ENCODE data around the gene DCAF10.

DNA sequence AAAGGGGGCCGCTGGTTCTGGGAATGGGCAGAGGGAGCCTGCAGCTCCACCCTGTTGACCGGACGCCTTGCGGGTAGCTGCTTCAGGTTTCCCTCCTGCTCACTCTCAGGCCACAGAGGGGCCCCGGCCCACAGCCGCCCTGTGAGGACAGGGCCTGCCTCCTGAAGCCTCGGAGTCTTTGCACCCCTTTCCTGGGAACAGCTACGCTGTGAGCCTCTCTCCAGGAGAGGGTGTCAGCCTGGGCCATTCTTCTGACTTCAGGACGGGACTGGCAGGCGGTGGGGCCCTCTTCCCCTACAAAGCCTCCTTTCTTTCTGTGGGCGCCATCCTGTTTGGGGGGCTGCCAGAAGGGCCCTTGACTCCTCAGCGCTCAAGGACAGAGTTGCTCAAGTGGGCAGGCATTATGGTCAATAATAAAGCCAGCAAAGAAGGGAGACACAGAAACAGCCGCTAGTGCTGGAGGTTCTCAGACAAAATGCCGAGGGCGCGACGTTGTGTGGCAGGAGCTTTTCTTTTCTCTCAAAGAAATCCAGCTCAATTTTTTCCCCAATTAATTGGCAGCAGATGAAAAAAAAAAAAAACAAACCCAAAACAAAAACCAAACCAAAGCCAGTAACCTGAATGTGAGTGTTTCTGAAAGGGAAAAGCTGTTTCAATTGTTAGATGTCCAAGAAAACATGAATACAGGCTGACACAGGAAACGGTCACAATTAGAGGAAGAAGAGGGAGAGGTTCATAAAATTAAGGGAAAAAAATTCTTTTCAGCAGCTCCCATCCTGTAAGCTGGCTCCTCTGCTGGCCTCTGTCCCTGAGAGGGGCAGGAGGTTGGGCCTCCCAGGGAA lies 116.1 kb downstream of the DCAF10 start:
- TF ChIP-seq, protein P1, sequence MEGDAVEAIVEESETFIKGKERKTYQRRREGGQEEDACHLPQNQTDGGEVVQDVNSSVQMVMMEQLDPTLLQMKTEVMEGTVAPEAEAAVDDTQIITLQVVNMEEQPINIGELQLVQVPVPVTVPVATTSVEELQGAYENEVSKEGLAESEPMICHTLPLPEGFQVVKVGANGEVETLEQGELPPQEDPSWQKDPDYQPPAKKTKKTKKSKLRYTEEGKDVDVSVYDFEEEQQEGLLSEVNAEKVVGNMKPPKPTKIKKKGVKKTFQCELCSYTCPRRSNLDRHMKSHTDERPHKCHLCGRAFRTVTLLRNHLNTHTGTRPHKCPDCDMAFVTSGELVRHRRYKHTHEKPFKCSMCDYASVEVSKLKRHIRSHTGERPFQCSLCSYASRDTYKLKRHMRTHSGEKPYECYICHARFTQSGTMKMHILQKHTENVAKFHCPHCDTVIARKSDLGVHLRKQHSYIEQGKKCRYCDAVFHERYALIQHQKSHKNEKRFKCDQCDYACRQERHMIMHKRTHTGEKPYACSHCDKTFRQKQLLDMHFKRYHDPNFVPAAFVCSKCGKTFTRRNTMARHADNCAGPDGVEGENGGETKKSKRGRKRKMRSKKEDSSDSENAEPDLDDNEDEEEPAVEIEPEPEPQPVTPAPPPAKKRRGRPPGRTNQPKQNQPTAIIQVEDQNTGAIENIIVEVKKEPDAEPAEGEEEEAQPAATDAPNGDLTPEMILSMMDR (conservative IDR thresholded peaks at IDR 0.05), result no peak
- TF ChIP-seq EZH2 (IDR thresholded peaks at IDR 0.05; ENCODE audit: low read depth), result no peak
